AG04450 (cell line): ENCODE results near the gene PPP2R2B. TPM values are rescaled to one million over a fixed set of nuclear protein-coding genes. Genes with fewer than 3 reads are reported as not detected.

Experiments used
- CTCF ChIA-PET: fragments of 300-600, 350-600 bp; formaldehyde crosslinking; extraction: SDS; loops from one replicate; lab custom pipeline; 2022; ENCODE audit warnings: antibody characterized with exemption, inconsistent platforms; lab: Charles Lee
- POLR2A ChIA-PET: fragments of 350-600 bp; formaldehyde crosslinking; extraction: SDS; loops from one replicate; lab custom pipeline; 2021; ENCODE audit warnings: antibody characterized with exemption, inconsistent platforms; lab: Yijun Ruan, JAX
- DNase-seq: peaks from one replicate; pipeline ENCODE4 v3.0.0-alpha.2; 2011; ENCODE audit warnings: low read depth, low spot score
- H3K27ac ChIP-seq: one replicate; pipeline ENCODE4 v1.5.1; 2012; ENCODE audit warnings: low read depth, low read length, control low read depth
- H3K27me3 ChIP-seq: one replicate; pipeline ENCODE4 v1.6.0; 2012; ENCODE audit warnings: low read length; ENCODE audit not compliant: control insufficient read depth, insufficient read depth
- H3K4me3 ChIP-seq: 2 replicates; pipeline ENCODE4 v1.5.1; 2011; ENCODE audit warnings: mild to moderate bottlenecking, low read depth, low read length, control low read depth
- H3K9me3 ChIP-seq: 2 replicates; pipeline ENCODE4 v1.5.1; 2012; ENCODE audit warnings: low read length; ENCODE audit not compliant: control insufficient read depth, insufficient read depth
- CTCF ChIP-seq: IDR thresholded peaks from 2 replicates; pipeline ENCODE4 v1.5.1; 2011; ENCODE audit warnings: low read depth, low read length, control low read depth, inconsistent platforms
- polyA plus RNA-seq: library from polyadenylated mRNA; depleted of rRNA; stranded (reverse); fragments of >200 nt; gene quantifications from 2 replicates; pipeline ENCODE4 v1.2.3, GENCODE V29; 2011

The PPP2R2B gene
- polyA plus RNA-seq, 1 experiment, result not detected

GRCh38 chr5:146640285-146640896 lies 238.2 kb downstream of the PPP2R2B start:
- no peak overlapping the region for H3K4me3 ChIP-seq
- ChIA-PET CTCF (no interaction called here), POLR2A (no interaction called here)
- peaks cover 3% of the 10 kb centered on the region for H3K9me3 ChIP-seq
- DNase-seq, result no peak
- H3K27ac ChIP-seq, result no peak overlapping the region
- TF ChIP-seq CTCF, result no peak
- H3K27me3 ChIP-seq, result no peaks in the 10 kb centered on the region

DNA sequence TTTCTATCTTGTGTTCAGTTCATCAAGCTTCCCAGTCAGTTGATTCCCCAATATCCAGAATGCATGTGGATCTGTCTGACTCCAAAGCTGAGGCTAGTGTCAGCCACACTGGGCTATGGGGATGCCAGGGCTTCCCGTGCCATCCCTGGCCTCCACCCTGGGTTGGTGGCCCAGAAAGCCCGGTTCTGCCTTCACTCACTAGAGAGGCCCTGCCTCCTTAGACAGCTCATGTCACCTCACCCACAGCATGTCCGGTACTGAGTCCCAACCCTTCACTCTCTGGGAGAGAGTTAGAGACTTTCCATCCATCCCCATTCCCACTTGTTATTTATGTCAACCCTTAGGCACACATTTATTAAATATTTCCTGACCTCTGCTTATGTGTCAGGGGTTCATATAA lies 243.1 kb downstream of the PPP2R2B start:
- H3K4me3 ChIP-seq, result no peak overlapping the region
- CTCF ChIA-PET, result no interaction called here
- H3K9me3 ChIP-seq, result no peaks in the 10 kb centered on the region; the same call in 1 of the 2 replicates
- DNase-seq, result no peak
- H3K27ac ChIP-seq, result no peak overlapping the region
- POLR2A ChIA-PET, result no interaction called here
- TF ChIP-seq CTCF, result no peak
- H3K27me3 ChIP-seq, result no peaks in the 10 kb centered on the region

DNA sequence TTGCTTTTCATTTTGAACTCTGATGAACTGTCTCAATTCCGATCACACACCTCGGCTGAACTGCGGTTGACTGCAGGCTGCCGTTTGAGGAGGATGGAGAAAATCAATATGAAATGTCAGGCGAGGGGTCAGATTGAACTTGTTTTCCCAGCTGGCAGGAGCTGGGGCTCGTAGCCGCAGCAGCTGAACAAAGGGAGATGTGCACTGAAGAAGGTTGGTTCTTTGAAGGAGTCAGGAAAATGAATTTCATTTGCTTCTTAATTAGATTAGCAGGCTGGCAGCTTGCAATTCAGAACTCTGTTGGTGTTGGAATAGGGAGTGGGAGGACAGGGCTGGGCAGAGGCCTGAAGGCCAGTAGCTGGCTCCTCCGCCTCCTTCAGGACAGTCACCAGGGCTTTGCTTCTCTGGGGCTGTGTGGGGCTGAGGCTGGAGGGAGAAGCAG lies 245.2 kb downstream of the PPP2R2B start:
- H3K4me3 ChIP-seq, result no peak overlapping the region
- no peak overlapping the region for H3K27ac ChIP-seq
- H3K27me3 ChIP-seq, result no peaks in the 10 kb centered on the region
- CTCF ChIA-PET, result no interaction called here
- no peaks in the 10 kb centered on the region for H3K9me3 ChIP-seq
- TF ChIP-seq CTCF, result no peak
- no peak for DNase-seq
- POLR2A ChIA-PET, result no interaction called here

- Histone ChIP-seq H3K27me3 (no peaks in the 10 kb centered on the region), H3K27ac (no peak overlapping the region), H3K9me3 (no peaks in the 10 kb centered on the region), H3K4me3 (no peak overlapping the region)
- ChIA-PET CTCF (no interaction called here), POLR2A (no interaction called here)
- TF ChIP-seq CTCF, result no peak
- DNase-seq, result no peak
Measured at GRCh38 chr5:146632620-146633322, 245.8 kb downstream of the PPP2R2B start.

- no peaks in the 10 kb centered on the region for H3K27me3 ChIP-seq
- POLR2A ChIA-PET, result no interaction called here
- CTCF ChIA-PET, result no interaction called here
Measured at GRCh38 chr5:146630472-146630871, 248.1 kb downstream of the PPP2R2B start.

More at GRCh38 chr5:146630472-146630871, 248.1 kb downstream of the PPP2R2B start:
- no peak overlapping the region for H3K4me3 ChIP-seq
- DNase-seq, result no peak
- no peaks in the 10 kb centered on the region for H3K9me3 ChIP-seq
- H3K27ac ChIP-seq, result no peak overlapping the region
- TF ChIP-seq CTCF, result no peak
